Daoy (cell line): ENCODE data around the gene TMEM51. TPM values are rescaled to one million over a fixed set of nuclear protein-coding genes. Genes with fewer than 3 reads are reported as not detected.
A peak's percentile ranks its signal among the peaks of the same experiment; 100 is the strongest.

Source experiments
- DNase-seq: peaks from one replicate; pipeline ENCODE4 v3.0.0-alpha.2; 2015; ENCODE audit warnings: low read depth
- total RNA-seq: library from RNA; depleted of rRNA; stranded (reverse); fragments of >200 nt; shearing (Covaris generic); gene quantifications from 2 replicates; pipeline ENCODE4 v1.2.3, GENCODE V29; 2014

The TMEM51 gene
- total RNA-seq, 1 experiment from 2014 or later, result 18.4 TPM

GRCh38 chr1:15196807-15197530, 43.4 kb downstream of the TMEM51 start:
- no peak for DNase-seq

- DNase-seq, result no peak
Observed at GRCh38 chr1:15197591-15198447, 44.3 kb downstream of the TMEM51 start.

DNA sequence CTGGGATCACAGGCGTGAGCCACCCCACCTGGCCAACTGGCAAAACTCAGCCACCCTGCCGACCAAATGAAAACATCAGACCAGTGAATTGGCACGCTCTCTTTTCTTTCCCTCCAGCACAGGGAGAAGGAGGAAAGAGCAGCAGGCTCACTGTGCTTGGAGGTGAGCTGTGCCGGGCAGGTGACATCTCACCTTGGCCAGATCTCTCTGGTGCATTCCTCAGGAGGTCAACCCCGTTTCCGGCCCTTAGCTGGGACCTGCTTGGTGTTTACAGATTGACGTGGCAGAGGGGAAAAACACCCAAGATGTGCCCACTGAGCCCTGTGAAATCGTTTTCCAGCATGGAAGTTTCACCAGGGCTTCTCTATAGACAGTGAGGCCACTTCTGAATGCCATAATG, 45.1 kb downstream of the TMEM51 start:
- DNase-seq, result no peak

- no peak for DNase-seq
Observed at GRCh38 chr1:15201221-15201620, 47.7 kb downstream of the TMEM51 start.

GRCh38 chr1:15201849-15202551, 48.5 kb downstream of the TMEM51 start:
- no peak for DNase-seq

DNA sequence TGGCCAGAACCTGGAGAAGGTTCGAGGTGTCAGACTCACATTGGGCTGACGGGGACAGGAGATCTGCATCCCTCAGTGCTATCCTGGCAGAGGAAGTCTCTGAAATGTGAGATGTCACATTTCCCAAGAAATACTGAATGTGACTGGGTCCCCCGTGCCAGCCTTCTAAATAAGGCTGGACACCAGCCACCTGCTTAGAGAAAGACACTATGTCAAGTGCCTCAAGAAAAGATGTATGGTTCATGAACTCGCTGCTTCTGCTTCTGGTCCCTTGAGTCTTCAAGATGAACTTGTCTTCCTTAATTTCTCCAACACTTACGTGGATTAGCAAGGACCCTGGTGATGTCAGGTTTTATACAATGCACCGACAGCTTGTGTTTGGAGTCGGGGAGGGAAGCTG, 51.4 kb downstream of the TMEM51 start:
- no peak for DNase-seq

GRCh38 chr1:15205586-15206346, 52.2 kb downstream of the TMEM51 start:
- DNase-seq, result no peak

DNA sequence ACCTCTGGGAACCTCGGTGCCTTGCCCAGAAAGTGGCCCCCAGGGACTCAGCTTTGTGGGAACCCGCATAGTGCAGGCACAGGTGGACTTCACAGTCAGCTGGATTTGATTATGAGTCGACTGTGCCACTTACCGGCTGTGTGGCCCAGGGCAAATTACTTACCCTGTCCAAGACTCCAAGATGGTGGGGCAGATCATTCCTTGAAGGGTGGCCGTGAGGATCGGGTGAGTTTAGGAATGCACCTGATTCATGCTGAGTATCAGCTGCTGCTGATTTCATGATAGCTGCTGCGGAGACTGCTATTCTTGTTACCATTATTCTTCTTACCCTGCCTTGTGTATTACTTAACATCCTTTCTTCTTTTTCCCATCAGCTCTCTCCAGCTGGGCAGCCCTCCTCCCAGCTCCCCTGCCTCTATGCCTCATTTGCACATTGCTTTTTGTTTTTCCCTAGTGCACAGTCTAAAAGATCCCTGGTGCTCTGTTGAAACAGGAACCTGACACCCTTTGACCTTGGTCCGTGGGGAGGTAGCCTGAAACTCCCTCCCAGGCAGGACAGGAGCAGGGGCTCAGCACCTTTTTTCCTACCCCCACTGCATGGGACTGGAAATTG, 53.0 kb downstream of the TMEM51 start:
- DNase-seq, result peak; percentile 45

DNA sequence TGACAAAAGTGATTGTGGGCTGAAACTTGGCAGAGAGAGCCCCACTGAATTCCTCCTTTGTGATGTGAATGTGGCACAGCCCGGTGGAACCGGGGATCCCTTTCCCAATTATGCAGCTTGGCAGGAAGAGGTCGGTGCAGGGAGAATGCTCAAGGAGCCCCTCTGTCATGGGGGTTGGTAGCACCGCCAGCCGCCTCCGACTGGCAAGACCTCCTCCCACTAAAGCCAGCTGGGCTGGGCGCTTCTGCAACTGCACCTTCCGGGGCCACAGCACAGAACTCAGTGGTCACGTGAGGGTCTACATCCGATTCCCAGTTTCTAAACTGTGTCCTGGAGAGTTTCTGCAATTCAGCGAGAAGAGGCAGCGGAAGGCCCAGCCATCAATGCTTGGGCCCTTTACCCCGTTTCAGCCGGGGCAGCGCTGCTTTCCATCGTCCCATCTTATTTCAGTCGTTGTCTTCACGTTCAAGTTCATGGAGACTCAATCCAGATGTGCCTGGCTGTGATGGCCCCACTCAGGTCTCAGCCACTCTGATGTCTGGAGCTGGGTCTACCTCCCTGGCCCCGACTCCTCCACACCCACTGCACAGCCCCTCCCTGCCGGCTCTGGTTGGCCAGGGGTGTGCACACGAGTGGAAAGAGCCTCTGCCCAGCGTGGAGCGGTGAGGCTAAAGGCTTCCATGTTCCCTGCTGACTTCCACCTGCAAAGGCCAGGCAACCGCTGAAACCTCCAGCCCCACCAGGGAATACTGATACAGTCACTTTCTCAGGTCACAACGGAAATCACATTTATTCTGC, 53.7 kb downstream of the TMEM51 start:
- DNase-seq, result no peak

GRCh38 chr1:15207829-15208429, 54.4 kb downstream of the TMEM51 start:
- DNase-seq, result no peak

- no peak for DNase-seq
Observed at GRCh38 chr1:15210651-15211375, 57.3 kb downstream of the TMEM51 start.

- DNase-seq, result no peak
Observed at GRCh38 chr1:15211424-15211823, 57.9 kb downstream of the TMEM51 start.

DNA sequence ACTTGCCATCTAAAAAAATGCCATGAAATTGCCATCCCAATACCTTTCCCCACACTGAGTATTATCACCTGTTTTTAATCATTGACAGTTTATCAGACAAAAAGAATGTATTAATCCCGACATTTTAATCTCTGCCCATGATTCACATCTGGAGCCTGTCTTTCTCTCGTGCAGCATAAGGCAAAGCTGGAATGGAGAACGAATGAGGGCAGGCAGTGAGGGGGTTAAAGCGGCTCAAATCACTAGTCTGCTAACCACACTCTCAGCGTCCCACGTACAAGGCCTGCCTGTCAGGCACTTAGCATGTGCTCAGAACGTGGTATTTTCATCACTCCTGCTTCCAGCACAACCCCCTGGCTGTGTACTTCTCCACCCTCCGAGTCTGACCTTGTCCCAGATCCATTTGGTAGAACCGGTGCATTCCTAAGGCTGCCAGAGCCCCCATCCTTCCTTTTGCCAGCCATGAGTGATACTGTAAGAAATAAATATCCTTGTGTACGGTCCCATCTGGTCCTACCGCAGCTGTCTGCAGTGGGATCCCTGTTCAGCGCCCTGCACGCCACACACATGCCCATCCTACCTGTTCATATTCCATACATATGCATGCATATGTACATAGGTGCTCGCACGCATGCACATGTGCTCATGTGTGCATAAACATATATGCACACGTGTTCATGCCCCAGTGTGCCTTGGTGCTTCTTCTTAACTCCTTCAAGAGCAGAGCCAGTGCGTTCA, 58.8 kb downstream of the TMEM51 start:
- DNase-seq, result no peak

- no peak for DNase-seq
Observed at GRCh38 chr1:15212954-15213291, 59.4 kb downstream of the TMEM51 start.

DNA sequence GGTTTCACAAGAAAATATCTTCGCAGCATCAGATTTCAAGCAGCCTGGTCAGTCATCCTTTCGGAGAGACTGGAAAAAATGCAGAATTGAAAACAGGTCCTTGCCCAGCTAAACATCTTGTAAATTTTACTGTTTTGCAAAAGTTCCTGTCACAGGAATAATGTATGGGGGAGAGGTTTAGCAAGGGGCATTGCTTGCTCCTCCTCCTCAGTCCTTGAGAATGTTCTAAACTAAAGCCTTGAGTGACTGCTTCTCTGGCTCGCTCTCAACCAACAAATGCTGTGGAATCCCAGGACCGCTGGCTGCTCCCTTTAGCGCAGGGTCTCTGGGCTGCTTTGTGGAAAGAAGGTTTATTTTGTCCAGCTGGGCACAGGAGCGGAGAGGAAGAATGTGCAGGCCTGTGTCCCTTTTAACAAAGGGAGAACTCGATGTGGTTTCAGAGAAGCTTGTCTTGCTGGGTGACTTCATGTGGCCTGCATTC, 59.8 kb downstream of the TMEM51 start:
- no peak for DNase-seq

DNA sequence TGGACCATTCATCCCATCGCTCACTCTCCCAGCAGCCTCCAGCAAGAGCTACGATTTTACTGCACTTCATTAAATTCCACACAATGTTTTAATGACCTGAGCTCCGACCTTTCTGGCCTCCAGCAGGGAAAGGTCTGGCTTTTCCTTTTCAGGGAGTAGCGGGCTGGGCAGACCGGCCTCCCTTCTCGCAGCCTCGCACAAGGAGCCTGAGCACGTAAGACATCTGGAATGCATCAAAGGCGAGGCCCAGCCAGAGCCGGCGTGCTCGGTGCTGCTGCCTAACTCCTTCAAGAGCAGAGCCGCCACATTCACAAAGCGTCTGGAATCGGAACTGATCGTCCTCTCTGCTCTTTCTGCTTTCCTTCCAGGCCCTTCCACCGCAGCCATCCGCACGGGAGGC, 61.0 kb downstream of the TMEM51 start:
- DNase-seq, result no peak

GRCh38 chr1:15215116-15215515, 61.6 kb downstream of the TMEM51 start:
- no peak for DNase-seq

GRCh38 chr1:15217654-15218053, 64.1 kb downstream of the TMEM51 start:
- DNase-seq, result no peak
